GM18861 (cell line): Measurements from ENCODE around the gene FAM222B.

Experiments
- ATAC-seq: cut with Tn5 transposase; IDR thresholded peaks from one replicate; pipeline ENCODE4 v1.9.1; 2021; ENCODE audit not compliant: unreplicated experiment

Gene FAM222B

GRCh38 chr17:28716740-28717577 lies 125.6 kb downstream of the FAM222B start:
- ATAC-seq = no peak

- ATAC-seq = no peak
Observed at GRCh38 chr17:28715217-28715616, 127.4 kb downstream of the FAM222B start.

GRCh38 chr17:28714281-28714680 lies 128.3 kb downstream of the FAM222B start:
- no peak for ATAC-seq

- no peak for ATAC-seq
Observed at GRCh38 chr17:28712705-28713415, 129.7 kb downstream of the FAM222B start.

GRCh38 chr17:28712032-28712704 lies 130.4 kb downstream of the FAM222B start:
- no peak for ATAC-seq

- ATAC-seq = peak; percentile 15
Observed at GRCh38 chr17:28711723-28712031, 130.9 kb downstream of the FAM222B start, which contains the start of gene PROCA1. Gene PROCA1, minus strand, starts transcription at chr17:28711888. Its CDS starts 228 bp downstream, at chr17:28711660.

GRCh38 chr17:28710861-28711722 lies 131.5 kb downstream of the FAM222B start:
- peak; percentile 63 for ATAC-seq

- no peak for ATAC-seq
Observed at GRCh38 chr17:28707339-28707720, 135.3 kb downstream of the FAM222B start.

GRCh38 chr17:28706471-28707338 lies 135.9 kb downstream of the FAM222B start:
- ATAC-seq = no peak
